NK-92 (cell line): ENCODE measurements around the gene STAT3.
"Not testable (repeated sequence)": the region's sequence is repeated elsewhere in the genome, so short reads cannot be mapped to it uniquely, and the experiment has no call there.

Experiments
- DNase-seq: peaks from one replicate; lab custom pipeline; 2025; ENCODE audit not compliant: unreplicated experiment; lab: John Stamatoyannopoulos, UW

The STAT3 gene

DNA sequence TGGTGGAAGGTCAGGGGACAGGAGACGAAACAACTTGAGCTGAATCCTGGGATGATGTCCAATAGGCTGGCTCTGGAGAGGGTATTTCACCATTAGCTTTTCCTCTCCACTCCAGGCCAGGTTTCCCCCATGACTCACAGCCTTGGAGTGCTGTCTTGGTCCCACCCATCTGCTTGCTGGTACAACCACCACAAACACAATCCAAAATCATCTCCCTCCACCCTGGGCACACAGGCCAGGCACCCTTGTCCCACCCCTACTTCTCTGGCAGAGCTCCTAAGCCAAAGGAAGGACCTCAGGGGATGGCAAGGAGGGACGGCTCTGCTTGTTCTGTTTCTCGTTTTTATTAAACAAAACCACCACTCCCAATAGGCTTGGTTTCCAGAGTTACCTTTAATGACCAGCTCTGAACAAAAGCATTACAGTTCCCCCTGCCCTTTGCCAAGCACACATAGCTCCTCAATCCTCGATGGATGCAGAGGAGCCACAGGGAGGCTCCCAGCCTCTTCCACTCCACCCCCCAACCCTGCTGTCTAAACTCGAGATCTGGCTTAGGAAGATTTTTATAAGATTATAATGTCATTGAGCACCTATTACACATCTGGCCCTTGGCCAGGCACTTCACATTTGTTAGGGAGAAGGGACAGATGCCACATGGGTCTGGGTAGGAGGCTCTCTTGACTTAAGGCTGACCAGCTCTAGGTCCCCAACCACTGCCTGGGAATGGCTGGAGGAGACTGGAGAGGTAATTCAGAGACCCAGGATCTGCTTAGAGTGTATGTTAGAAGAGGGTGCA is 21.5 kb upstream of the STAT3 start:
- DNase-seq: no peak

DNA sequence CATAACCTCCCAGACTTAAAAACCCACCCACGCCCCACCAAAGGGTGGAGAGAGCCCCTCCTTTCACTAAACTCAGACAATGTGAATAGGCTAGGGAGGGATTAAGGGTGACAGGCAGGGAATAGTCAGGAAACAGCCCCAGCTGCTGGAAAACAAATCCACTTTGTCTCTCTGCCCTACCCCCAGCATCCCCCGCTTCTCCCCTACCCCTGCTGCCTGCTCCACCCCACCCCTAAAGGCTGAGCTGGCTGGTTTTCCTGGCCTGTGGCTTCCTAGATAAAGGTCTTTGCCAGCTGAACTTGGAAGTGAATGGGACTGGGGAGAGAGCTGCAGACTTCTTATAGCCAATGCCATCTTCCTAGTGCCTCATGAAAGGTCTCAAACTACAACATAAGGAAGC is 19.8 kb upstream of the STAT3 start:
- no peak for DNase-seq

DNA sequence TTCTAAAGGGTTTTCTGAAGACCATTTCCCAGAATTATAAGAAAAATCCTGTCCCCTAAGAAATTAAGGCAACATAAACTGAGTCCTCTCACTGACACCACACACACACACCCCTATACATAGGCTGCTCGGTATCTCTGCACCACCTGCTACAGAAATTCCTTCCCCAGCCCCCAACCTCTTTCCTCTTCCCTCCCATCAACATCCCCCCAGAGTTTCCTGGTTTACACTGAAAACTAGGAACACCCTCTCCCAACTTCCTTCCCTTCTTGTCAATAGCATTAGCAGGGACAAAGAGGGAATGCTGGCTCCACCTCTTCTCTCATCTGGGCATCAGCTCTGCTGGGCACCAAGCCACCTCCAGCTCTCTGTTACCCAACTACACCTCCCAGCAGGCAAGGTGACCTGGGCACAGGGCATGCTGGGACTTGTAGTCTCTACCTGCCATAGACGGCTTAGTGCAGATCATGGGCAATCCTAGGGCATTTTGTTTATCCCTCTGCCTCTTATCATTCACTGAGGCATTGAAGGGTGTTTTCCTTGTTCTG is 19.1 kb upstream of the STAT3 start:
- no peak for DNase-seq

DNA sequence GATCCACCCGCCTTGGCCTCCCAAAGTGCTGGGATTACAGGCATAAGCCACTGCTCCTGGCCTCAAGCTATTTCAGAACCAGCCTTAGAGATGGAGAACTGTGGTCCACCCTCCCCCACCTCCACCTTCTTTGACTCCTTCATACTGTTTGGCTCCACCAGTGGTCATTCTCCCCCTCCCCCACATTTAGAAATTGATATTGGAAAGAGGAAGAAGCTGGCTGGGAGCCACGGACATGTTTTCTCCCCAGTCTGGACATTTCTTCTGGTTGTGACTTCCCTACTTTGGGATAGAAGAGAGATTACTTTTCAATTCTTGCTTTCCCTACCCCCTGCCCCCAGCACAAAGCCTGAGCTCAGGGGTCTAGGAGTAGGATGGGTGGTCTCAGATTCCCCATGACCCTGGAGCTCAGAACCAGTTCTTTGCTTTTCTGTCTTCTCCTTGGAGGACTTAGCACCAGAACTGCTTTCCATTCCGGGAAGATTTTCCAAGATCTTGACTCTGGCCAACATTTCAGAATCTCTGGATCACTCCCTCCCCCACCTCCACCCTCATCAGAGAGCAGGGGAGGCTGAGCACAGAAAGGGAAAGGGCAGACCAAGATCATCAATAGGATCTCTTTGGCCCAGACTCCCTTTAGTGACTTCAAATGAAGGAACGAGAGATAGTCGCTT is 18.5 kb upstream of the STAT3 start:
- DNase-seq: no peak

DNA sequence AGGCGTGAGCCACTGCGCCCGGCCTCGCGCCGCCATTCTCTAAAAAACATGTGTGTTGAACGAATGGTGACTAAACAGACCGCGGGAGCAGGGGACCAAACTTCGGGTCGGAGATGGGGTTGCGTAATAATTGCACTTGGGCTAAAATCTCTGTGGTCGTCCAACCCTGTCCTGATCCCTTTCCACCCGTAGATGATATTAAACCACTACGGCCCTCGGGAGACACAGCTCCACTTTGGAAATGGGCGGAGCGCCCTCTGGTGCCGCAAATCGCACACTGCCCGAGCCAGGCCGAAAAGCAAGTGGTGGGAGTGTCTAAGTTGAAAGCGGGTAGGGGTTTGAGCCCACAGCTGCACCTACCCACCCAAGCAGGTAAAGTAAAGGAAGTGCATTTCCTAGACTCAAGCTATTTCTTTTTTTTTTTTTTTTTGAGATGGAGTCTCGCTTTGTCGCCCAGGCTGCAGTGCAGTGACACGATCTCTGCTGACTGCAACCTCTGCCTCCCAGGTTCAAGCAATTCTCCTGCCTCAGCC is 17.8 kb upstream of the STAT3 start:
- no peak for DNase-seq

DNA sequence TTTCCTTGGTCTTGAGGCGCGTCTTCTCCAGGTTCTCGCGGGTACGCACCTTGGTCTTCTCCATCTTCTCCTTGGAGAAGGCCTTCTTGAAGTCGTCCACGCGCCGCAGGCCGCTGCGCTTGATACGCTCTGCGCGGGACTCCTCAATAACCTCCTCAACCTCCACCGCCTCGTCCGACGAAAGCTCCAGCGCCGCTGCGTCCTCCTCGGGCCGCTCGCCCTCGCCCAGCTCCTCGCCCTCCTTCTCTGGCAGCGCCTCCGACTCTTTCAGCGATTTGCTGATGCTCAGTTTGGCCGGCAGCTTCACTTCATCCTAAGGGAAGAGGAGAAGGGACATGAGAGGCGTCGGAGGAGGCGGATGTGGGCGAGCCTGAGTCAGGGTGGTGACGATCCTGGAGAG is 16.8 kb upstream of the STAT3 start:
- DNase-seq: no peak

DNA sequence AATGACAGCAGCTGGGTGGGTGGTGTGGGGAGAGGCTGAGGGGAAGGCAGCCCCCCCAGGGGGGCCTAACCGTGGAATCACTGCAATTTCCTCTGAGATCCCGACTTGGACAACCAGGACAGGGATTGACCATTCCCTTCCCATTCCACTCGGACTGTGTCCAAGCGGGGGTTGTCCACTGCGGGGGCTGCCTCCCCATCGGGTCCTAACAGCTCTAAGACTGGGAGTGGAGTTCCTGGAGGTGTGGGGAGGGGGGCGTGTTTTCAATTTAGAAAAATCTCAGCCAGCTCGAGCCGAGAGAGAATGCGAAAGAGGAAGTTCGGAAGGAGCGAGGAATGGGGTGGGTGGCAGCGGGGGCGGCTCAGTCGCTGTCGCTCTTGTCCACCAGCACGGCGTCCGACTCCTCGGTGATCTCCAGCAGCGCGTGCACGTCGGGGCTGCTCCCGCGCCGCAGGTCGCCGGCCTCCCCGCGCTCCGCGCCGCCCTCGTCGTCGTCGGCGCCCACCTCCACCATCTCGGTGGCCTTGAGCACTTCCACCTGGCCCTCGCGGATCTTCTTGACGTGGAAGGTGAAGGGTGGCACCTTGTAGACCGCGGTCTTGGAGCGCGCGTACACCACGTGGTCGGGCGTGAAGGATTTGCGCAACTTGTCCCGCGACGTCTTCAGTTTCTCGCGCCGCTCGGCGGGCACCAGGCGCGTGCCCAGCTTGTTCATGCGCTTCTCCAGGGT is 16.2 kb upstream of the STAT3 start:
- no peak for DNase-seq

DNA sequence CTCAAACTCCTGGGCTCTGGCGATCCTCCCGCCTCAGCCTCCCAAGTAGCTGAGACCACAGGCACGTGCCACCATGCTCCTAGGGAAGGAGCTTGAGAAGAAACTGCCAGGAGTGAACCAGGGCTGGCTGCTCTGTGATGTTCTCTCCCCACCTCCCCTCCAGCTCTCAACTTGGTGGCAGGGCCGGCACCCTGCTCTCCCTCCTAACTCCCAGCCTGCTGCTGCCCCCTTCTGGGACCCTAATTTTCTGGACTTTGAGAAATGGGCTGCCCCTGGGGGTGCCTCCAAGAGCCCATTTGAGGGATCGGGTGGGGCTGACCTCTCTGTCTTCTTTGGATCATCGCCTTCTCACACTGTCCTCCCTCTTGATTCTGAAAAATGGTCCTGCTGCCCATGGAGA is 14.9 kb upstream of the STAT3 start:
- DNase-seq: no peak

DNA sequence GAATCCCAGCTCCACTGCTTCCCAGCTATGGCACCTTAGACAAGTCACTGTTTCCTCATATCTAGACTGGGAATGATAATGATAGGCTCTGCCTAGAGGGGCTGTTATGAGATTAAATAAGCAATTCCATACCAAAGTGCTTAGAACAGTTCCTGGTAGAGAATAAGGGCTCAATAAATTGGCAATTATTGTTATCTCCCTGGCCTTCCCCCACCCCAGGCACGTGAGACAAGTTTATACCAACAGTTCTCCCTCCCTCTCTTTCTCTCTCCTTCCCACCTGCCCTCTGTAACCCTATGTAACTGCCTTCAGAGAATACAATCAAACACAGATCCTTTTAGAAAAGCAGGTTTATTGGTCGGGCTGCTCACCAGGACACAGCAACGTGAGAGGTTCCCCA is 13.9 kb upstream of the STAT3 start:
- no peak for DNase-seq

DNA sequence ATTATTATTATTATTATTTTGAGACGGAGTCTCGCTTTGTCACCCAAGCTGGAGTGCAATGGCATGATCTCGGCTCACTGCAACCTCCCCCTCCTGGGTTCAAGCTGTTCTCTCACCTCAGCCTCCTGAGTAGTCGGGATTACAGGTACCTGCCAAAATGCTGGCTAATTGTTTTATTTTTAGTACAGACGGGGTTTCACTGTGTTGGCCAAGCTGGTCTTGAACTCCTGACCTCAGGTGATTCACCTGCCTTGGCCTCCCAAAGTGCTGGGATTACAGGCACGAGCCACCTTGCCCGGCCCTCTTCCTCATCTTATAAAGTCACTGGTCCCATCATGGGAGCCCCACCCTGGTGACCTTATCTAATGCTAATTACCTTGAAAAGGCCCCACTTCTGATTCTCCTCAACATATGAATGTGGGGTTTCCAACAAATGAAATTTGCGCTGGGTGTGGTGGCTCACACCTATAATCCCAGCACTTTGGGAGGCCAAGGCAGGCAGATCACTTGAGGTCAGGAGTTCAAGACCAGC is 12.7 kb upstream of the STAT3 start:
- not testable (repeated sequence) for DNase-seq

DNA sequence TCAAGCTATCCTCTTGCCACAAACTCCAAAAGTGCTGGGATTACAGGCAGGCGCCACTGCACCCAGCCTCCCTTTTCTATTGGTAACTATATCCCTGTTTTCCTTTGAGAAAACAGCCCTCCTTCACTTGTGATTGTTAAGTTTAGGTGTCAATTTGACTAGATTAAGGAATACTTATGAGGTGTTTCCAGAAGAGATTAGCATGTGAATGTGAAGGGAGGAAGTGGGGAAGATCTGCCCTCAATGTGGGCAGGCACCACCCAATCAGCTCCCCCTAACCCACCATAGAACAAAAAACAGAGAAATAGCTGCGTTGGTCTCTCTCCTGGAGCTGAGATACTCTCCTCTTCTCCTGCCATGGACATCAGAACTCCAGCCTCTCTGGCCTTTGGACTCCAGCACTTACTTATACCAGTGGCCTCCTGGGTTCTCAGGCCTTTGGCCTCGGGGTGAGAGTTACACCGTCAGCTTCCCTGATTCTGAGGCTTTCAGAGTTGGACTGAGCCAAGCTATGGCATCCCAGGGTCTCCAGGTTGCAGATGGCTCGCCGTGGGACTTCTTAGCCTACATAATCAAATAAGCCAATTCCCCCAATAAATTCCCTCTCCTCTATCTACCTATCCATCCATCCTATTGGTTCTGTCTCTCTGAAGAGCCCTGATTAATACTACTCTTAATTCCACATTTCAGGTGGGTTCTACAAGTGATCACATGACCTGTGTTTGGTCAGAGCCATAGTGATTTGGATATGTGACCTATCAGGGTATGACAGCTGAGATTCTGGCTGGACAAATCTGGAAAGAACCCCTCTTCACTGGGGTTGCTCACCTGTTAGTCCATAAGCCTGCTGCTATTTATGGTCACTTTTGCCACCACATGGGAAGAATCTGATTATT is 12.0 kb upstream of the STAT3 start:
- DNase-seq: no peak

DNA sequence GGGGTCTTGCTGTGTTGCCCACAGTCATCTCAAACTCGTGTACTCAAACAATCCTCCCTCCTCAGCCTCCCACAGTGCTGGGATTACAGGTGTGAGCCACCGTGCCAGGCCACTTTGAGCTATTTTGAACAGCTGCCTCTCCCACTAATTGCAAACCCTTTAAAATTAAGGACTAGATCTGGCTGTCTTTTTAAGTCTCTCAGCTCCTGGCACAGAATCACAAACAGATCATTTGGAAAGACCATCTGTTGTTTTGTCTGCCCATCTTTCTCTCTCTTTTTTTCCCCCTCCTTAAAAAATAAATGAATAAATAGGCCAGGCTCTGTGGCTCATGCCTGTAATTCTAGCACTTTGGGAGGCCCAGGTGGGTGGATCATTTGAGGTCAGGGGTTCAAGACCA is 10.9 kb upstream of the STAT3 start:
- DNase-seq: no peak

DNA sequence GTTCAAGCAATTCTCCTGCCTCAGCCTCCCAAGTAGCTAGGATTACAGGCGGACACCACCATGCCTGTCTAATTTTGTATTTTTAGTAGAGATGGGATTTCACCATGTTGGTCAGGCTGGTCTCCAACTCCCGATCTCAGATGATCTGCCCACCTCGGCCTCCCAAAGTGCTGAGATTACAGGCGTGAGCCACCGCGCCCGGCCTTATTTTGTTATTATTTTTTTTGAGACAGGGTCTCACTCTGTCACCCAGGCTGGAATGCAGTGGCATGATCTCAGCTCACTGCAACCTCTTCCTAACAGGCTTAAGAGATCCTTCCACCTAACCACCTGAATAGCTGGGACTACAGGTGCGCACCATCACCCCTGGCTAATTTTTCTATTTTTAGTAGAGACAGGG is 7.4 kb upstream of the STAT3 start:
- DNase-seq: not testable (repeated sequence)

DNA sequence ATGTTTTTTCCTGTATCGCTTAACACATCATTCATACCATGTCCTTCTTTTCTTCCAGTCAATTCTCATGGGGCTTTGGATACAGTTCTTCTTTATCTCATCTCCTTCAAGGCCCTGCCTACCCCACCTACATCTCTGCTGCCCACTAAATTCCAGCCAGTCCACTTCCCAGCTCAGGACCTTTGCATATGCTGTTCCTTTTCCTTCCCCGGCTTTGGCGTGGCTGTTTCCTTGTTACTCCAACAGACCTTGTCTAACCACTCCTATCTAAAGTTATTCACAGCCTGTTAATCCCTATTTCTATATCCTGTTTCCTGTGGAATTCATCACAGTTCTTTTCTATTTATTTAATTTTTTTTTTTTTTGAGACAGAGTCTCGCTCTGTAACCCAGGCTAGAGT is 6.6 kb upstream of the STAT3 start:
- no peak for DNase-seq

DNA sequence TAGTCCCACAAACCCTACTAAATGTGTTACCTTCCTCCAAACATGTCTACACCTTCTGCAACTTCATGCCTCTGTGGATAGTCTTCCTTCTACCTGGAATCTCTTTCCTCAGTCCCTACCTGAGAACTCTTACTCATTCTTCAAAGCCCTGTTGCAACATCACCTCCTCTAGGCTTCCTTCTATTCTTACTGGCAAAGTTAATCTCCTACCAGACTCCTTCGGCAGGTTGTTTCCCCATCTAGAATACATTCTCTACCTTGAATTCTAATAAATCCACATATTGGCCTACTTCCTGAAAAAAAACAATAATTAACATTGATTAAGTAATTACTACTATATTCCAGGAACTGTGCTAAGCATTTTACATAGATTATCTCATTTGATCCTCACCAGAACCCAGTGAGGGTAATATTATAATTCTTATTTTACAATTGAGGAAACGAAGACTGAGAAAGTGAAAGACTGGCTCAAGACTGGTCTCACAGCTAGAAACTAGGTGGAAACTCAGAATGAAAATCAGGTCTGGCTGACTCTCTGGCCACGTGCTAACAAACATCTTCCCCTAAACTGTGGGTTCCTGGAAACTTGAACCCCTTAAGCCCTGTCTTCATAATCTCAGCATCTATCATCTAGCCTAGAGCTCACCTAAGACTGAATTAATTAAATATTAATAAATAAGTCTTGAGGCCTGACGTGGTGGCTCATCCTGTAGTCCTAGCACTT is 4.6 kb upstream of the STAT3 start:
- no peak for DNase-seq

DNA sequence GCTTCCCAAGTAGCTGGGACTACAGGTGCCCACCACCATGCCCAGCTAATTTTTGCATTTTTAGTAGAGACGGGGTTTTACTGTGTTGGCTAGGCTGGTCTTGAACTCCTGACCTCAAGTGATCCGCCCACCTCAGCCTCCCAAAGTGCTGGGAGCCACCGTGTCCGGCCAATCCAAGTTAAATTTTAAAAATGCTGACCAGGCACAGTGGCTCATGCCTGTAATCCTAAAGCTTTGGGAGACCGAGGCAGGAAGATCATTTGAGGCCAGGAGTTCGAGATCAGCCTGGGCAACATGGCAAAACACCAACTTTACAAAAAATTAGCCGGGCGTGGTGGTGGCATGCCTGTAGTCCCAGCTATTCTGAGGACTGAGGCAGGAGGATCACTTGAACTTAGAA is 3.2 kb upstream of the STAT3 start:
- DNase-seq: not testable (repeated sequence)

DNA sequence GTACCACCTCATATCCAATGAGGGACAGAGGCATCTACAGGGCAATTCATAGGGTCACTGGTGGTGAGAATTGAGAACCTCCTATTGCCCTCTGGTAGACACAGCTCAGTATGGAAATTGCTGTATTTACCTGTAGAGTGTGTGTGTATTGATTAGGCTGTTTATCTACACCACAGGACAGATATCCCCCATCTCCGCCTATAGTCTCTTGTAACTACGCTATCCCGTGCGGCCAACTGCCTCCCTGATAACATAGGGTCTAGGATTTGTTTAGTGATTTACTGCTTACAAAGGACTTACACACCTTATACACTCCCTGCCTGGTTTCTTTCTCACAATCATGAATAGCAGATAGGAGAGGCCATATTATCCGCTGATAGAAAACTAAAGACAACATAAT is 1.7 kb upstream of the STAT3 start:
- no peak for DNase-seq

DNA sequence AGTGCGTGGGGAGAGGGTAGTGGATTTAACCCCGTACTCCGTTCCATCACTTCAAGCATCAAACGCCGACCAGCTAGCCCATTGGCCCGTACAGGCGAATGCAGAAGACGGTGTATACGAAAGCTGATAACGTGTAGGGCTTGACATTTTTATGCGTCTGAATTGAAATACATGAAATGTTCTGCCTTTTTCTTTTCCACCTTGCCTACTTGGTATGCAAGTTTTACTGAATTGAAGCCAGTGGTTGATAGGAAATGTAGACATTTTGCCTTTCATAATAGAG is 834 bp upstream of the STAT3 start:
- no peak for DNase-seq

DNA sequence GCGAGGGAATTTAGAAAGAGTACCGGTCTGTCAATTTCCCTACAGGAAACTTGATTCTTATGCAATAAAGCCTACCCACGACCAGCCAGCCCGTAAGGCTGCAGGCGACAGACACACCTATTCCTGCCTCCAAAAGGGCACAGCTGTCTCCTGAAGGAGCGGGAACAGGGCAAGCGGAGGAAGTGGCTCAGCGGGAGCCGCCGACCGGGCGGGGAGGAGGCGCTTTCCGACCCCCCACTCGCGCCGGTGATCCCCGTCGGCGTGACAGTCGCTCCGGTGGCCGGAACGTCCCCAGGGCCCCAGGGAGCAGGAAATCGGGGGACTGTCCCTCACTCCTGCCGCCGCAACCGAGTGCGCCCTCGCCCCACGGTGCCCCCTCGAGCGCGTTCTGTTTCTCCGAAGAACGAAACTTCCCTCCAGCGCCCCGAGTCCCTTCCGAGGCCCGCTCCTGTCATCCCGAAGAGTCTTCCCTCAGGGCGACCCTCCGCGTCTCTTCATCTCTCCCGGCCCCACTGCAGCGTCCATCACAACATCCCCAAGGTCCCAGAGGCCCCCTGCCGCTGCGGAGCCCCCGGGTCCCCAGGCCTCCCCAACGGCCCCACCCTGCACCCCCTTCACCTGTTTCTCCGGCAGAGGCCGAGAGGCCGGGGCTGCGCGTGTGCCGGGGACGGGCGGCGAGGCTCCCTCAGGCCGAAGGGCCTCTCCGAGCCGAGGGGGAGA is 421 bp downstream of the STAT3 start:
- no peak for DNase-seq
